Ascending aorta (tissue), 2 donors: ENCODE measurements around the gene PRUNE2. TPM values are rescaled to one million over a fixed set of nuclear protein-coding genes. Genes with fewer than 3 reads are reported as not detected.
A peak's percentile ranks its signal among the peaks of the same experiment; 100 is the strongest.

ENCODE experiments used
- DNase-seq, 2 donors: peaks; one replicate each; pipeline ENCODE4 v3.0.0-alpha.2; 2019; ENCODE audit warnings: low spot score in 2 of 2
- H3K27ac ChIP-seq, 2 donors: fragments of 200-600 bp; sonication (generic); one replicate each; pipeline ENCODE4 v1.5.1; 2016 to 2017; ENCODE audit warnings: mild to moderate bottlenecking in 1 of 2
- H3K27me3 ChIP-seq: fragments of 200-600 bp; sonication (generic); one replicate; pipeline ENCODE4 v1.5.1; 2017
- H3K36me3 ChIP-seq, 2 donors: fragments of 200-600 bp; sonication (generic); one replicate each; pipeline ENCODE4 v1.5.1; 2016
- H3K4me1 ChIP-seq, 2 donors: fragments of 200-600 bp; sonication (generic); one replicate each; pipeline ENCODE4 v1.5.1; 2016 to 2017; ENCODE audit warnings: mild to moderate bottlenecking in 1 of 2
- H3K4me3 ChIP-seq, 2 donors: fragments of 200-600 bp; sonication (generic); one replicate each; pipeline ENCODE4 v1.5.1; 2016 to 2017; ENCODE audit warnings: mild to moderate bottlenecking in 1 of 2
- H3K9me3 ChIP-seq, 2 donors: fragments of 200-600 bp; sonication (generic); one replicate each; pipeline ENCODE4 v1.5.1; 2016
- intact Hi-C: fragments of 100-400 bp; cut with DNase I; formaldehyde crosslinking; loops from one replicate; pipeline ENCODE4 v1.15.1; 2023
- total RNA-seq: library from RNA; depleted of rRNA; stranded (reverse); fragments of >200 nt; gene quantifications from one replicate; pipeline ENCODE4 v1.1.0, GENCODE V29; 2016
- TF ChIP-seq, protein P1 (sequence below), 3 experiments: fragments of 200-600 bp in 2 of 3; fragments of 450-650 bp in 1 of 3; sonication (generic) in 2 of 3; IDR thresholded peaks; one replicate each; pipeline ENCODE4 v1.5.1; 2016 to 2019; ENCODE audit warnings: antibody characterized with exemption in 3 of 3, mild to moderate bottlenecking in 1 of 3, moderate library complexity in 1 of 3

The PRUNE2 gene
- total RNA-seq, 1 donor from 2014 or later, result 200 TPM

DNA sequence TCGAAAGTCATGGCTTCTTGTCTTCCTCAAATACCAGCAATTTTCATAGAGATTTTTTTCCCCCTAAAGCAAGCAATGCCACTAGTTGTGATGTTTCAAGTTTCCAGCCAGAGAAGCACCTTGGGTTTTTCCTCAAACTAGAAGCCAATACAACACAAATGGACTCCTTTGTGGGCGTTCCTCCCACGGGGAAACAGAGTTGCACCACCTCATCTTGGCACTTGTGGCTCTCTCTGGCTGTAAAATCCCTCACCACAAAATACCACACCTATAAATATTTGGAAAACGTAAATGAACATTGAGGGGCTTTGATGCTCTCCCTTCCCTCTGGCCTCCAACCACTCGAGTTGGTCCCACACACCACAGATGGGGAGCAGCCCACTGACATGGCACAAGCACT, 208.8 kb downstream of the PRUNE2 start:
- DNase-seq, result no peak
- TF ChIP-seq, protein P1, sequence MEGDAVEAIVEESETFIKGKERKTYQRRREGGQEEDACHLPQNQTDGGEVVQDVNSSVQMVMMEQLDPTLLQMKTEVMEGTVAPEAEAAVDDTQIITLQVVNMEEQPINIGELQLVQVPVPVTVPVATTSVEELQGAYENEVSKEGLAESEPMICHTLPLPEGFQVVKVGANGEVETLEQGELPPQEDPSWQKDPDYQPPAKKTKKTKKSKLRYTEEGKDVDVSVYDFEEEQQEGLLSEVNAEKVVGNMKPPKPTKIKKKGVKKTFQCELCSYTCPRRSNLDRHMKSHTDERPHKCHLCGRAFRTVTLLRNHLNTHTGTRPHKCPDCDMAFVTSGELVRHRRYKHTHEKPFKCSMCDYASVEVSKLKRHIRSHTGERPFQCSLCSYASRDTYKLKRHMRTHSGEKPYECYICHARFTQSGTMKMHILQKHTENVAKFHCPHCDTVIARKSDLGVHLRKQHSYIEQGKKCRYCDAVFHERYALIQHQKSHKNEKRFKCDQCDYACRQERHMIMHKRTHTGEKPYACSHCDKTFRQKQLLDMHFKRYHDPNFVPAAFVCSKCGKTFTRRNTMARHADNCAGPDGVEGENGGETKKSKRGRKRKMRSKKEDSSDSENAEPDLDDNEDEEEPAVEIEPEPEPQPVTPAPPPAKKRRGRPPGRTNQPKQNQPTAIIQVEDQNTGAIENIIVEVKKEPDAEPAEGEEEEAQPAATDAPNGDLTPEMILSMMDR (IDR thresholded peaks at IDR 0.05), result no peak
- intact Hi-C loops, result no loop called here
- no peaks in the 10 kb centered on the region for H3K27me3 ChIP-seq
- H3K4me3 ChIP-seq, result no peak overlapping the region
- H3K27ac ChIP-seq, result no peak overlapping the region
- peaks cover 8 to 27% of the 10 kb centered on the region in 2 donors for H3K4me1 ChIP-seq
- H3K36me3 ChIP-seq, result peaks cover 0 to 15% of the 10 kb centered on the region in 2 donors
- H3K9me3 ChIP-seq, result no peaks in the 10 kb centered on the region

DNA sequence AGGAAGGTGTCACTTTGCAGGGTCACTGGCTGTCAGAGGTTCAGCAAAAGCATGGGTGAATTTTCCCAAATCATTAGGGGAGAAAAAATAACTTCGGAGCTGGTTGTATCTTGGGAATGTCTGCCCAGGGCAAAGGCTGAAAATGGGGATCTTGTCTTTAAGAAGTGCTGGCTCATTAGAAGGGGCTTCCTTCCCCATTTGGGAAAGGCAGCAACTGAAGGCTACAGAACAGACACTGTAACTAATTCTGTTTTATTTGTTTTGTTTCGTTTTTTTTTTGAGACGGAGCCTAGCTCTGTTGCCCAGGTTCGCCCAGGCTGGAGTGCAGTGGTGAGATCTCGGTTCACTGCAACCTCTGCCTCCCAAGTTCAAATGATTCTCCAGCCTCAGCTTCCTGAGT, 212.0 kb downstream of the PRUNE2 start:
- no peak for DNase-seq

DNA sequence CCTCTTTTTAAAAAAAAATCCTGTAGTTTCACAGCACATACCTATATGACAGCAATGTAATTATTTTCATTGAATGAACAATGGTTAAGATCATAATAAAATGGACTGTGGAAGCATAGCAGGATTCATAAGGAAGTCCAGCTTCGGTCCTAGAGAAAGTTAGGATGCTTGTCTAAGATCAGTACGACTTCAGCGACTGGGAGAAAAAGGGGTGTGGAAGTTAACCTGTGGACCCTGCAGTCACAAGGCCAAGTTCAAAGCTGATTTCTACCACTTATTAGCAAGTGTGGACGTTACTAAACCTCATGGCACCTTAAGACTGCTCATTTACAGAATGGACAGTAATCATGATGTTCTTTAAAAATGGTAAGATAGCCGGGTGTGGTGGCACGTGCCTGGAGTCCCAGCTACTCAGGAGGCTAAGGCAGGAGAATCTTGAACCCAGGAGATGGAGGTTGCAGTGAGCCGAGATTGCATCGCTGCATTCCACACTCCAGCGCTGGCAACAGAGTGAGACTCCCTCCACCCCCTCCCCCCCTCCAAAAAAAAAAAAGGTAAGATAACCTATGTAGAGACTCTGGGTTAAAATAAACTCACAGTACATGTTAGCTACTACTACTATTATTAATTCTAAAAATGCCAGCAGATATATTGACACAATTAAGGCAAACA, 213.3 kb downstream of the PRUNE2 start:
- TF ChIP-seq, protein P1 (IDR thresholded peaks at IDR 0.05), result no peak
- H3K36me3 ChIP-seq, result no peaks in the 10 kb centered on the region
- intact Hi-C loops, result no loop called here
- peak overlapping the region; percentile 1 to 31 for H3K27ac ChIP-seq
- H3K4me1 ChIP-seq, result peaks cover 0 to 27% of the 10 kb centered on the region in 2 donors
- no peaks in the 10 kb centered on the region for H3K9me3 ChIP-seq
- peak overlapping the region in 1 of 2 donors; percentile 46 for H3K4me3 ChIP-seq
- no peak for DNase-seq
- H3K27me3 ChIP-seq, result no peaks in the 10 kb centered on the region

More for the DNA sequence above, 212.0 kb downstream of the PRUNE2 start:
- intact Hi-C loops, result no loop called here
- peaks cover 0 to 8% of the 10 kb centered on the region in 2 donors for H3K36me3 ChIP-seq
- TF ChIP-seq, protein P1 (IDR thresholded peaks at IDR 0.05), result no peak
- no peak overlapping the region for H3K4me3 ChIP-seq
- H3K4me1 ChIP-seq, result peaks cover 0 to 20% of the 10 kb centered on the region in 2 donors
- no peak overlapping the region for H3K27ac ChIP-seq
- no peaks in the 10 kb centered on the region for H3K27me3 ChIP-seq
- no peaks in the 10 kb centered on the region for H3K9me3 ChIP-seq

DNA sequence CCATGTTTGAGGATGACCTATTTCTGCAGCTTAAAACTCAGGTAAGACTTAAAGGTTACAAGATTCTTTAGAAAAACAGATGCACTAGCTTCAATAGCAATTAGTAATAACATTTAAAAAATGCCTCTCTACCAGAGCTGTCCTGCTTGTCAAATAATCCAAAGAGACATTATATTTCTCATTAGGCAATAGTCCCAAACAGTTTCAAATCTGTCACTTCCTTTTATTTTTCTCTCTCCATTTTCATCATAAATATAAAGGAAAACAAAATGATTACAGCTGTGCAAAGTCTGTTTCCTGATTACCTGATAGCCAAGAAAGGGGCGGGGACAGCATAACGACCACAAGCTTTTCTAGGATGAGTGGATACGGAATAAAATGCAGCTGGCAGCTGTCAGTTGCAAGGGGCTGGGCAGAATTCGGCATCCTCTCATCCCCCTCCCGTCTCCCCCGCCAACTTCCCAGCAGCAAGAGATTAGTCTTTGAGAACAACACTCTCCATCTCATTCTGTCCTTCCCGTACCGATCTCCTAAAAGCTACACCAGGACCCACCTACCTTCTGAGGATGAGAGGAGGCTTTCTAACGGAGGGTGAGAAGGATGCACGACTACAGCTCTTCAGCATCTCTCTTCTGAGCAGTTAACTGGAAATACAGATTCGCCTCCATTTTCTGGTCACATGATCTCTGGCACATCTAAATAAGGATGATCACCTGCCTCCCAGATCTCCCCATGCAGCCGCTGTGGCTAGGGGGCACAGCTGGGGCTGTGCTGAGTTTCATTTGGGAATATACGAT, 214.2 kb downstream of the PRUNE2 start:
- TF ChIP-seq, protein P1 (IDR thresholded peaks at IDR 0.05), result no peak
- H3K9me3 ChIP-seq, result no peaks in the 10 kb centered on the region
- peaks cover 0 to 35% of the 10 kb centered on the region in 2 donors for H3K4me1 ChIP-seq
- no peak for DNase-seq
- H3K27me3 ChIP-seq, result no peaks in the 10 kb centered on the region
- peak overlapping the region; percentile 1 to 31 for H3K27ac ChIP-seq
- H3K4me3 ChIP-seq, result peak overlapping the region in 1 of 2 donors; percentile 46
- no peaks in the 10 kb centered on the region for H3K36me3 ChIP-seq
- intact Hi-C loops, result no loop called here

DNA sequence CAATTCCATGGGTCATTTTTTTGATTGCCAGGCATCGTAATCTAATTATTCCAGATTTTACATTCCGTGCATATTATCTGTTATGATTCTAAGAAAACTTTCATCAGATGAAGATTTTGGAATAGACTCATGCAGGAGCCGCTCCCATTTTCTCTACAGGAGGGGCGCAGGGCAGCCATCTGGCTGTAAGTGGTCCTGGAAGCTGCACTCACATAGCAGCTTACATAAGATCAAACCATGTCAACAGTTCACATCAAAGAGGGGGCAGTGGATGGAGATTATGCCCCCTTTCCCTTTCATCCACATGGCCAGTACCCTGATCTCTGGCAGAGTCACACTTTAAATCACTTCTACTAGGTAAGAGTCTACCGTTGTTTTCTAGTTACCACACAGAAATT, 214.9 kb downstream of the PRUNE2 start:
- Histone ChIP-seq H3K9me3 (no peaks in the 10 kb centered on the region), H3K4me1 (peaks cover 0 to 36% of the 10 kb centered on the region in 2 donors), H3K27ac (peak overlapping the region in 1 of 2 donors; percentile 60), H3K27me3 (no peaks in the 10 kb centered on the region), H3K4me3 (no peak overlapping the region), H3K36me3 (peaks cover 3 to 4% of the 10 kb centered on the region in 2 donors)
- intact Hi-C loops, result no loop called here
- TF ChIP-seq, protein P1 (IDR thresholded peaks at IDR 0.05), result no peak
- DNase-seq, result no peak
